Measurements from ENCODE around the gene FMC1.
A peak's percentile ranks its signal among the peaks of the same experiment; 100 is the strongest.

GRCh38 chr7:139341058-139341775 lies at the start of gene FMC1:
- TF ChIP-seq CTCF (IDR thresholded peaks at IDR 0.05) (peak; percentile 32 to 66 (median 46)), POLR2A (IDR thresholded peaks at IDR 0.05) (peak in 1 of 2 donors; percentile 66), POLR2AphosphoS5 (IDR thresholded peaks at IDR 0.05) (peak; percentile 77 to 84 (median 80)), EP300 (IDR thresholded peaks at IDR 0.05) (no peak)
